Liver (tissue), 9 donors: Measurements from ENCODE around the gene ADGRL2. TPM values are rescaled to one million over a fixed set of nuclear protein-coding genes. Genes with fewer than 3 reads are reported as not detected.

ENCODE experiments used
- DNase-seq: peaks from one replicate; pipeline ENCODE4 v3.0.0-alpha.2; 2017; ENCODE audit warnings: low spot score
- H3K27ac ChIP-seq, 2 donors: one replicate each; pipeline ENCODE4 v1.7.0; 2013; ENCODE audit warnings: inconsistent platforms in 2 of 2, low read length in 2 of 2, control low read depth in 1 of 2, low read depth in 1 of 2, mild to moderate bottlenecking in 1 of 2
- H3K27me3 ChIP-seq, 4 donors: one replicate each; pipeline versions ENCODE4 v1.6.1 to v1.7.0; 2013; ENCODE audit warnings: low read length in 3 of 4, inconsistent platforms in 1 of 4, mild to moderate bottlenecking in 1 of 4, moderate library complexity in 1 of 4; ENCODE audit not compliant: control insufficient read depth in 4 of 4, insufficient read depth in 4 of 4
- H3K36me3 ChIP-seq, 4 donors: one replicate each; pipeline versions ENCODE4 v1.6.1 to v1.7.0; 2013; ENCODE audit warnings: low read length in 3 of 4, mild to moderate bottlenecking in 3 of 4, low read depth in 1 of 4, moderate library complexity in 1 of 4; ENCODE audit not compliant: control insufficient read depth in 4 of 4, insufficient read depth in 3 of 4
- H3K4me1 ChIP-seq, 4 donors: one replicate each; pipeline versions ENCODE4 v1.6.1 to v1.7.0; 2013; ENCODE audit warnings: low read length in 3 of 4, mild to moderate bottlenecking in 3 of 4, moderate library complexity in 1 of 4; ENCODE audit not compliant: control insufficient read depth in 4 of 4, insufficient read depth in 4 of 4
- H3K4me3 ChIP-seq, 3 donors: one replicate each; pipeline versions ENCODE4 v1.6.1 to v1.7.0; 2013; ENCODE audit warnings: low read length in 3 of 3, control low read depth in 1 of 3, low read depth in 1 of 3, mild to moderate bottlenecking in 1 of 3
- H3K9ac ChIP-seq, 2 donors: one replicate each; pipeline ENCODE4 v1.7.0; 2013; ENCODE audit warnings: low read length in 2 of 2, mild to moderate bottlenecking in 2 of 2, moderate library complexity in 2 of 2, control low read depth in 1 of 2, low read depth in 1 of 2
- H3K9me3 ChIP-seq, 4 donors: one replicate each; pipeline versions ENCODE4 v1.6.1 to v1.7.0; 2013; ENCODE audit warnings: low read length in 3 of 4; ENCODE audit not compliant: control insufficient read depth in 4 of 4
- ATF3 ChIP-seq: IDR thresholded peaks from 2 replicates; pipeline ENCODE4 v1.6.1; 2016; ENCODE audit warnings: antibody characterized with exemption
- CTCF ChIP-seq: fragments of 150-350 bp; IDR thresholded peaks from 2 replicates; pipeline ENCODE4 v1.5.1; 2017; ENCODE audit warnings: improper control_type of control experiment, low read depth, low read length; ENCODE audit not compliant: missing input control
- EGR1 ChIP-seq, 2 donors: IDR thresholded peaks; 2 replicates each; pipeline ENCODE4 v1.6.1; 2016 to 2018; ENCODE audit warnings: antibody characterized with exemption in 2 of 2, low read depth in 2 of 2
- FOXA1 ChIP-seq: IDR thresholded peaks from 2 replicates; pipeline ENCODE4 v1.6.1; 2016; ENCODE audit warnings: antibody characterized with exemption
- FOXA2 ChIP-seq: IDR thresholded peaks from 2 replicates; pipeline ENCODE4 v1.6.1; 2016; ENCODE audit warnings: antibody characterized with exemption
- GABPA ChIP-seq, 2 donors: IDR thresholded peaks in 1 of 2; conservative IDR thresholded peaks in 1 of 2; 2 replicates each; pipeline ENCODE4 v1.6.1; 2016; ENCODE audit warnings: antibody characterized with exemption in 2 of 2, mild to moderate bottlenecking in 1 of 2, moderate library complexity in 1 of 2
- HNF4A ChIP-seq, 2 donors: conservative IDR thresholded peaks; 2 replicates each; pipeline ENCODE4 v1.6.1; 2016; ENCODE audit warnings: antibody characterized with exemption in 2 of 2, mild to moderate bottlenecking in 2 of 2
- HNF4G ChIP-seq: IDR thresholded peaks from 2 replicates; pipeline ENCODE4 v1.6.1; 2016; ENCODE audit warnings: antibody characterized with exemption
- JUND ChIP-seq, 2 donors: IDR thresholded peaks; 2 replicates each; pipeline ENCODE4 v1.6.1; 2016; ENCODE audit warnings: antibody characterized with exemption in 2 of 2
- MAX ChIP-seq: IDR thresholded peaks from 2 replicates; pipeline ENCODE4 v1.6.1; 2016; ENCODE audit warnings: antibody characterized with exemption
- NR2F2 ChIP-seq: IDR thresholded peaks from 2 replicates; pipeline ENCODE4 v1.6.1; 2016; ENCODE audit warnings: antibody characterized with exemption
- RAD21 ChIP-seq, 2 donors: IDR thresholded peaks; 2 replicates each; pipeline ENCODE4 v1.6.1; 2016; ENCODE audit warnings: antibody characterized with exemption in 2 of 2, mild to moderate bottlenecking in 2 of 2
- REST ChIP-seq: IDR thresholded peaks from 2 replicates; pipeline ENCODE4 v1.6.1; 2016; ENCODE audit warnings: antibody characterized with exemption, mild to moderate bottlenecking
- RXRA ChIP-seq, 2 donors: IDR thresholded peaks; 2 replicates each; pipeline ENCODE4 v1.6.1; 2017 to 2018; ENCODE audit warnings: antibody characterized with exemption in 2 of 2, mild to moderate bottlenecking in 1 of 2
- SP1 ChIP-seq: IDR thresholded peaks from 2 replicates; pipeline ENCODE4 v1.6.1; 2018; ENCODE audit warnings: antibody characterized with exemption, mild to moderate bottlenecking
- TAF1 ChIP-seq: conservative IDR thresholded peaks from 2 replicates; pipeline ENCODE4 v1.6.1; 2016; ENCODE audit warnings: antibody characterized with exemption, mild to moderate bottlenecking
- ZBTB33 ChIP-seq: IDR thresholded peaks from 2 replicates; pipeline ENCODE4 v1.6.1; 2016; ENCODE audit warnings: antibody characterized with exemption
- WGBS: extraction: QIAGEN DNeasy Blood & Tissue Kit; methylation state at CpG from one replicate; pipeline ENCODE4 v1.1.7; 2013; 5-methylcytosine and 5-hydroxymethylcytosine counted together
- polyA plus RNA-seq, 2 donors: library from polyadenylated mRNA; stranded (reverse) in 1 of 2; unstranded in 1 of 2; fragments of 200-250 nt in 1 of 2; fragments of >200 nt in 1 of 2; fragmentation: Nextera tagmentation in 1 of 2; extraction: Ambion mirVana in 1 of 2; gene quantifications; one replicate each; pipeline versions ENCODE4 v1.2.1 to v1.2.3, GENCODE V29; 2013 to 2015
- total RNA-seq, 2 donors: library from RNA; depleted of rRNA; stranded (reverse); fragments of >200 nt; gene quantifications; one replicate each; pipeline ENCODE4 v1.2.3, GENCODE V29; 2014
- donor health status: healthy.
- donor health status: healthy.
- donor health status: healthy.
- donor health status: healthy.
- donor health status: healthy.

ADGRL2 gene
- total and polyA plus RNA-seq, 4 donors, result 21.1 to 82.0 (median 31.7) TPM

GRCh38 chr1:82018319-82018718, 217.6 kb downstream of the ADGRL2 start:
- Histone ChIP-seq H3K4me1 (no peaks in the 10 kb centered on the region), H3K36me3 (no peaks in the 10 kb centered on the region), H3K4me3 (no peak overlapping the region), H3K9ac (no peak overlapping the region), H3K9me3 (no peaks in the 10 kb centered on the region), H3K27ac (no peak overlapping the region), H3K27me3 (no peaks in the 10 kb centered on the region)
- no peak for DNase-seq
- TF ChIP-seq ATF3 (no peak), TAF1 (no peak), FOXA2 (no peak), GABPA (IDR thresholded peaks at IDR 0.05 in 1 of 2, conservative IDR thresholded peaks at IDR 0.05 in 1 of 2) (no peak), RAD21 (IDR thresholded peaks at IDR 0.05) (no peak), RXRA (IDR thresholded peaks at IDR 0.05) (no peak), CTCF (no peak), MAX (no peak), HNF4A (conservative IDR thresholded peaks at IDR 0.05) (no peak), JUND (IDR thresholded peaks at IDR 0.05) (no peak), FOXA1 (no peak), SP1 (no peak), NR2F2 (no peak)
- WGBS, result 88% methylated on average over 2 of the region's 2 CpGs

- Histone ChIP-seq H3K27ac (no peak overlapping the region), H3K9ac (no peak overlapping the region)
- TF ChIP-seq SP1 (no peak), NR2F2 (no peak), GABPA (IDR thresholded peaks at IDR 0.05 in 1 of 2, conservative IDR thresholded peaks at IDR 0.05 in 1 of 2) (no peak), REST (no peak), RAD21 (IDR thresholded peaks at IDR 0.05) (no peak), JUND (IDR thresholded peaks at IDR 0.05) (no peak), RXRA (IDR thresholded peaks at IDR 0.05) (no peak), HNF4G (no peak), ZBTB33 (no peak), CTCF (no peak), FOXA2 (no peak), EGR1 (IDR thresholded peaks at IDR 0.05; ENCODE audit: low read depth in 2 of 2) (no peak), HNF4A (conservative IDR thresholded peaks at IDR 0.05) (no peak)
Measured at GRCh38 chr1:82019508-82019907, 218.8 kb downstream of the ADGRL2 start.

More at GRCh38 chr1:82019508-82019907, 218.8 kb downstream of the ADGRL2 start:
- Histone ChIP-seq H3K36me3 (no peaks in the 10 kb centered on the region), H3K27me3 (no peaks in the 10 kb centered on the region), H3K4me1 (no peaks in the 10 kb centered on the region), H3K4me3 (no peak overlapping the region), H3K9me3 (no peaks in the 10 kb centered on the region)
- DNase-seq, result no peak
- 66% methylated on average over 1 of the region's 1 CpG for WGBS
